ENCODE results near the gene POLRMT. TPM values are rescaled to one million over a fixed set of nuclear protein-coding genes. Genes with fewer than 3 reads are reported as not detected.
A peak's percentile ranks its signal among the peaks of the same experiment; 100 is the strongest.

POLRMT gene
- total RNA-seq, 1 donor from 2014 or later: 35.5 TPM

GRCh38 chr19:661427-662196, 28.3 kb upstream of the POLRMT start:
- no peak for DNase-seq (ENCODE audit: low spot score)
- H3K27ac Mint-ChIP-seq (ENCODE audit: unreplicated experiment): peak overlapping the region; percentile 80
- TF ChIP-seq CTCF (IDR thresholded peaks at IDR 0.05): no peak
- H3K27me3 Mint-ChIP-seq (ENCODE audit: low read depth): no peaks in the 10 kb centered on the region
- H3K36me3 Mint-ChIP-seq (ENCODE audit: low read depth): no peaks in the 10 kb centered on the region
- H3K4me3 Mint-ChIP-seq (ENCODE audit: unreplicated experiment): peak overlapping the region; percentile 78
- peaks cover 40% of the 10 kb centered on the region for H3K4me1 Mint-ChIP-seq (ENCODE audit: low read depth)
- H3K9me3 Mint-ChIP-seq (ENCODE audit: low read depth): no peaks in the 10 kb centered on the region

- peaks cover 40% of the 10 kb centered on the region for H3K4me1 Mint-ChIP-seq (ENCODE audit: low read depth)
- no peaks in the 10 kb centered on the region for H3K36me3 Mint-ChIP-seq (ENCODE audit: low read depth)
- no peaks in the 10 kb centered on the region for H3K9me3 Mint-ChIP-seq (ENCODE audit: low read depth)
- H3K27ac Mint-ChIP-seq (ENCODE audit: unreplicated experiment): peak overlapping the region; percentile 63
- no peak for DNase-seq (ENCODE audit: low spot score)
- TF ChIP-seq CTCF (IDR thresholded peaks at IDR 0.05): no peak
- no peaks in the 10 kb centered on the region for H3K27me3 Mint-ChIP-seq (ENCODE audit: low read depth)
- H3K4me3 Mint-ChIP-seq (ENCODE audit: unreplicated experiment): peak overlapping the region; percentile 78
Observed at GRCh38 chr19:660793-661426, 27.6 kb upstream of the POLRMT start.

- Mint-ChIP-seq H3K36me3 (ENCODE audit: low read depth) (no peaks in the 10 kb centered on the region), H3K4me1 (ENCODE audit: low read depth) (peaks cover 30% of the 10 kb centered on the region), H3K27ac (ENCODE audit: unreplicated experiment) (peak overlapping the region; percentile 17), H3K9me3 (ENCODE audit: low read depth) (no peaks in the 10 kb centered on the region), H3K27me3 (ENCODE audit: low read depth) (no peaks in the 10 kb centered on the region), H3K4me3 (ENCODE audit: unreplicated experiment) (no peak overlapping the region)
- TF ChIP-seq CTCF (IDR thresholded peaks at IDR 0.05): no peak
- DNase-seq (ENCODE audit: low spot score): no peak
Observed at GRCh38 chr19:658916-659839, 25.8 kb upstream of the POLRMT start.

DNA sequence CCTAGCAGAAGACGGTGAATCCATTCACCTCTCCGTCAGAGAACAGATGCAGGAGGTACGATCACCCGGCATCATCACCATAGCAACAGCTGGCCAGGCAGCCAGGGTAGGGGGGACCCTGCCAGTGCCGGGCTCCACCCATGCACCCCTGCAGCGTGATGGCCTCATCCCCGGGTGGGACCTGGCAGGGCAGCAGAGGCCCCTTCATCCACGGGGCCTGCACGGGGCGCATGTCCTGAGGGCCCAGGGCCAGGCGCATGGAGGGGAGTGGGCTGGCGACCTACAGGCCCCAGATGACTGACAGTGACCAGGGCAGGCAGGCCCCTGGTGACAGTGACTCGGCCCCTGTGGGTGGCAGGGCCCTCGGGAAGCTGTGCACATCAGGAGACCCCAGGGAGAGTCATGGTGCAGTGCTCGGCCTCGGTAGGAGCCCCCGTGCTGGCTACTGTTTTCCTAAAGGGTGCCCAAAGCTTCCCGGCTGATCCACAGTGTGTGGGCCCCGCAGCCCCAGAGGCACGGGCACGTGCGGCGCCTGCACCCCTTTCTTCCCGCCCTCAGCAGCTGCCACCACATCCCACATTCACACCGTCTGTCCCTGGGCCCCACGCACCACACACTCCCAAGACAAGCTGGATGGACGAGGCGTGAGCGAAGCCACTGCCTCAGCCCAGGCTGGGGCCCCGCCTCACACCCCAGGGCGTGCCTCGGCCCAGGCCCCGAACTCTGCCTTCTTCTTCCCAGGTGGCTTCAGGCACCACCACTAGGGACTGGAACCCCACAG, 24.9 kb upstream of the POLRMT start:
- Mint-ChIP-seq H3K4me1 (ENCODE audit: low read depth) (peaks cover 24% of the 10 kb centered on the region), H3K27me3 (ENCODE audit: low read depth) (no peaks in the 10 kb centered on the region), H3K9me3 (ENCODE audit: low read depth) (no peaks in the 10 kb centered on the region), H3K27ac (ENCODE audit: unreplicated experiment) (no peak overlapping the region), H3K4me3 (ENCODE audit: unreplicated experiment) (no peak overlapping the region), H3K36me3 (ENCODE audit: low read depth) (no peaks in the 10 kb centered on the region)
- TF ChIP-seq CTCF (IDR thresholded peaks at IDR 0.05): no peak
- DNase-seq (ENCODE audit: low spot score): no peak

All from chondrocyte (in vitro differentiated cells).